Left lung (tissue), 14 donors: Measurements from ENCODE around the gene NUDT6. TPM values are rescaled to one million over a fixed set of nuclear protein-coding genes. Genes with fewer than 3 reads are reported as not detected.

Experiments
- ATAC-seq: fragments of 200-7000 bp; cut with Tn5 transposase; one replicate; pipeline ENCODE4 v1.9.1; 2020; ENCODE audit warnings: moderate library complexity
- DNase-seq, 4 donors: peaks; one replicate each; pipeline ENCODE4 v3.0.0-alpha.2; 2013 to 2020
- H3K27ac ChIP-seq, 2 donors: fragments of 200-600 bp; sonication (generic) in 1 of 2; one replicate each; pipeline versions ENCODE4 v1.5.0 to v1.8.0; 2020 to 2021
- H3K27me3 ChIP-seq, 2 donors: fragments of 200-600 bp; sonication (generic) in 1 of 2; one replicate each; pipeline versions ENCODE4 v1.5.0 to v1.8.0; 2020 to 2021
- H3K36me3 ChIP-seq, 2 donors: fragments of 200-600 bp; sonication (generic) in 1 of 2; one replicate each; pipeline versions ENCODE4 v1.5.0 to v1.8.0; 2020 to 2021
- H3K4me1 ChIP-seq, 2 donors: fragments of 200-600 bp; one replicate each; pipeline ENCODE4 v1.8.0; 2021
- H3K4me3 ChIP-seq, 2 donors: fragments of 200-600 bp; sonication (generic) in 1 of 2; one replicate each; pipeline versions ENCODE4 v1.5.0 to v1.8.0; 2020 to 2021; ENCODE audit warnings: mild to moderate bottlenecking in 1 of 2
- H3K9me3 ChIP-seq, 2 donors: fragments of 200-600 bp; sonication (generic) in 1 of 2; one replicate each; pipeline versions ENCODE4 v1.5.0 to v1.8.0; 2020 to 2021
- CTCF ChIP-seq, 2 donors: fragments of 200-600 bp; sonication (generic) in 1 of 2; IDR thresholded peaks; one replicate each; pipeline versions ENCODE4 v1.5.0 to v1.8.0; 2021; ENCODE audit warnings: antibody characterized with exemption in 2 of 2
- intact Hi-C, 2 donors: fragments of 100-400 bp; cut with DNase I; formaldehyde crosslinking; loops; one replicate each; pipeline versions ENCODE4 v1.11.2 to v1.14.2; 2022
- long read RNA-seq, 12 donors: library from polyadenylated mRNA in 2 of 12; unstranded in 2 of 12; transcript quantifications; one replicate each; pipeline ENCODE4 v2.0.0 and lab custom pipeline, GENCODE V29; 2019 to 2026
- polyA plus RNA-seq, 6 donors: library from polyadenylated mRNA; unstranded; fragments of 120-200 nt; gene quantifications; one replicate each; pipeline ENCODE4 v1.2.1, GENCODE V29; 2013; ENCODE audit not compliant: insufficient read length in 6 of 6
- total RNA-seq, 2 donors: library from RNA; stranded (reverse); fragmentation: NEBNext Ultra II Directional; extraction: Animal tissue kit (Norgen Biotek cat#: 25700); gene quantifications; one replicate each; pipeline ENCODE4 v1.2.1, GENCODE V29; 2021
- donor health status: DM: no; HTN: yes; CAD: no.
- donor health status: DM: no; HTN: no; CAD: no.

The NUDT6 gene
- total RNA-seq (1 to 10 TPM; 5.1 to 5.5 TPM), polyA plus RNA-seq (10 to 100 TPM; 14.0 to 19.9 (median 15.0) TPM)
- long read RNA-seq, donor 1, transcript NUDT6-201 (5 exons, 1,169 nt), result major isoform, 6 of 8 reads
- long read RNA-seq, donor 1, partial matches to known transcripts, result 0 of 8 reads
- long read RNA-seq, donor 1, other reads (novel, unspliced or antisense), result 0 of 8 reads
- long read RNA-seq, donor 2, partial matches to known transcripts, result 0 of 4 reads
- long read RNA-seq, donor 2, other reads (novel, unspliced or antisense), result 0 of 4 reads
- long read RNA-seq, donor 3, partial matches to known transcripts, result 0 of 5 reads
- long read RNA-seq, donor 3, other reads (novel, unspliced or antisense), result 0 of 5 reads
- long read RNA-seq, donor 4, partial matches to known transcripts, result 0 of 5 reads
- long read RNA-seq, donor 4, other reads (novel, unspliced or antisense), result 2 of 5 reads
- long read RNA-seq, donor 5, partial matches to known transcripts, result 0 of 4 reads
- long read RNA-seq, donor 5, other reads (novel, unspliced or antisense), result 0 of 4 reads
- long read RNA-seq, donor 6, partial matches to known transcripts, result 0 of 3 reads
- long read RNA-seq, donor 6, other reads (novel, unspliced or antisense), result 0 of 3 reads
- long read RNA-seq, donor 7, partial matches to known transcripts, result 0 of 2 reads
- long read RNA-seq, donor 7, other reads (novel, unspliced or antisense), result 0 of 2 reads
- long read RNA-seq, donor 8, partial matches to known transcripts, result 9 of 10 reads
- long read RNA-seq, donor 8, other reads (novel, unspliced or antisense), result 0 of 10 reads
- long read RNA-seq, donor 9, result 0 reads
- long read RNA-seq, donor 10, partial matches to known transcripts, result 0 of 3 reads
- long read RNA-seq, donor 10, other reads (novel, unspliced or antisense), result 0 of 3 reads
- long read RNA-seq, donor 11, partial matches to known transcripts, result 0 of 3 reads
- long read RNA-seq, donor 11, other reads (novel, unspliced or antisense), result 0 of 3 reads
- long read RNA-seq, donor 12, transcript NUDT6-201 (5 exons, 1,169 nt), result major isoform, 6 of 6 reads
- long read RNA-seq, donor 12, partial matches to known transcripts, result 0 of 6 reads
- long read RNA-seq, donor 12, other reads (novel, unspliced or antisense), result 0 of 6 reads

GRCh38 chr4:122921971-122922876 is at the start of gene NUDT6:
TSS of gene NUDT6 (minus strand) at chr4:122922597. CDS start at chr4:122922572, 25 bp downstream.
- Histone ChIP-seq H3K27me3 (no peaks in the 10 kb centered on the region), H3K36me3 (no peaks in the 10 kb centered on the region), H3K4me1 (peaks cover 0 to 21% of the 10 kb centered on the region in 2 donors), H3K27ac (peak within 1 kb of the TSS; percentile 80 to 82), H3K4me3 (peak within 1 kb of the TSS; percentile 71 to 92), H3K9me3 (no peaks in the 10 kb centered on the region)
- DNase-seq (peak; percentile 68 to 87 (median 74)), ATAC-seq (peak; percentile 93)
- intact Hi-C loops, result loop anchor here in 1 of 2 donors (10.0 kb wide), 1 partner anchor 317 kb away; no protein-coding TSS in a partner anchor
- no peak for TF ChIP-seq CTCF (IDR thresholded peaks at IDR 0.05)

- ATAC-seq, result no peak
- no peak overlapping the region for H3K4me3 ChIP-seq
- no peaks in the 10 kb centered on the region for H3K9me3 ChIP-seq
- intact Hi-C loops, result no loop called here
- no peak overlapping the region for H3K27ac ChIP-seq
- H3K36me3 ChIP-seq, result peaks cover 0 to 6% of the 10 kb centered on the region in 2 donors
- no peaks in the 10 kb centered on the region for H3K4me1 ChIP-seq
- DNase-seq, result no peak
- TF ChIP-seq CTCF (IDR thresholded peaks at IDR 0.05), result no peak
- no peaks in the 10 kb centered on the region for H3K27me3 ChIP-seq
Observed at GRCh38 chr4:122968227-122968812, 45.9 kb upstream of the NUDT6 start.

- no peak for ATAC-seq
- Histone ChIP-seq H3K4me3 (no peak overlapping the region), H3K36me3 (peaks cover 0 to 6% of the 10 kb centered on the region in 2 donors), H3K27me3 (no peaks in the 10 kb centered on the region), H3K9me3 (no peaks in the 10 kb centered on the region), H3K27ac (no peak overlapping the region), H3K4me1 (no peaks in the 10 kb centered on the region)
- intact Hi-C loops, result no loop called here
- no peak for DNase-seq
- TF ChIP-seq CTCF (IDR thresholded peaks at IDR 0.05), result no peak
Observed at GRCh38 chr4:122967231-122967630, 44.8 kb upstream of the NUDT6 start.

GRCh38 chr4:122966201-122966600 is 43.8 kb upstream of the NUDT6 start:
- intact Hi-C loops, result no loop called here
- H3K4me3 ChIP-seq, result no peak overlapping the region
- TF ChIP-seq CTCF (IDR thresholded peaks at IDR 0.05), result no peak
- H3K4me1 ChIP-seq, result no peaks in the 10 kb centered on the region
- ATAC-seq (no peak), DNase-seq (no peak)
- H3K36me3 ChIP-seq, result peaks cover 0 to 4% of the 10 kb centered on the region in 2 donors
- H3K9me3 ChIP-seq, result no peaks in the 10 kb centered on the region
- no peak overlapping the region for H3K27ac ChIP-seq
- no peaks in the 10 kb centered on the region for H3K27me3 ChIP-seq
